IMR-90 (cell line): ENCODE measurements around the gene PHETA1.

Source experiments
- MAFK ChIP-seq: IDR thresholded peaks from 2 replicates; pipeline ENCODE4 v1.6.1; 2012; ENCODE audit warnings: low read depth, low read length, improper control_type of control experiment
- MXI1 ChIP-seq: IDR thresholded peaks from 2 replicates; pipeline ENCODE4 v1.6.1; 2012; ENCODE audit warnings: low read depth, mild to moderate bottlenecking, low read length, moderate library complexity, borderline replicate concordance
- POLR2A ChIP-seq: IDR thresholded peaks from 2 replicates; pipeline ENCODE4 v1.6.1; 2012; ENCODE audit warnings: mild to moderate bottlenecking, low read depth, low read length
- RAD21 ChIP-seq: IDR thresholded peaks from 2 replicates; pipeline ENCODE4 v1.6.1; 2012; ENCODE audit warnings: low read length, improper control_type of control experiment
- RCOR1 ChIP-seq: IDR thresholded peaks from 2 replicates; pipeline ENCODE4 v1.6.1; 2012; ENCODE audit warnings: mild to moderate bottlenecking, low read length, improper control_type of control experiment; ENCODE audit not compliant: insufficient replicate concordance
- TF ChIP-seq, protein P1 (sequence below): conservative IDR thresholded peaks from 2 replicates; pipeline ENCODE4 v1.5.1; 2012; ENCODE audit warnings: mild to moderate bottlenecking, low read depth, low read length, improper control_type of control experiment

- TF ChIP-seq, protein P1, sequence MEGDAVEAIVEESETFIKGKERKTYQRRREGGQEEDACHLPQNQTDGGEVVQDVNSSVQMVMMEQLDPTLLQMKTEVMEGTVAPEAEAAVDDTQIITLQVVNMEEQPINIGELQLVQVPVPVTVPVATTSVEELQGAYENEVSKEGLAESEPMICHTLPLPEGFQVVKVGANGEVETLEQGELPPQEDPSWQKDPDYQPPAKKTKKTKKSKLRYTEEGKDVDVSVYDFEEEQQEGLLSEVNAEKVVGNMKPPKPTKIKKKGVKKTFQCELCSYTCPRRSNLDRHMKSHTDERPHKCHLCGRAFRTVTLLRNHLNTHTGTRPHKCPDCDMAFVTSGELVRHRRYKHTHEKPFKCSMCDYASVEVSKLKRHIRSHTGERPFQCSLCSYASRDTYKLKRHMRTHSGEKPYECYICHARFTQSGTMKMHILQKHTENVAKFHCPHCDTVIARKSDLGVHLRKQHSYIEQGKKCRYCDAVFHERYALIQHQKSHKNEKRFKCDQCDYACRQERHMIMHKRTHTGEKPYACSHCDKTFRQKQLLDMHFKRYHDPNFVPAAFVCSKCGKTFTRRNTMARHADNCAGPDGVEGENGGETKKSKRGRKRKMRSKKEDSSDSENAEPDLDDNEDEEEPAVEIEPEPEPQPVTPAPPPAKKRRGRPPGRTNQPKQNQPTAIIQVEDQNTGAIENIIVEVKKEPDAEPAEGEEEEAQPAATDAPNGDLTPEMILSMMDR: no peak
- no peak for TF ChIP-seq POLR2A
- TF ChIP-seq RCOR1: no peak
- no peak for TF ChIP-seq MAFK
- no peak for TF ChIP-seq MXI1
- TF ChIP-seq RAD21: no peak
Observed at GRCh38 chr12:111327474-111327873, 41.4 kb downstream of the PHETA1 start.
